Measurements from ENCODE around the gene IMPACT. TPM values are rescaled to one million over a fixed set of nuclear protein-coding genes. Genes with fewer than 3 reads are reported as not detected.

IMPACT gene
- total RNA-seq, 3 donors from 2014 or later (not counting 1 experiment from before 2014, with no cell fraction given) = 8.4 to 19.9 (median 12.2) TPM

GRCh38 chr18:24446953-24447538, 20.6 kb downstream of the IMPACT start:
- ATAC-seq = no peak
- Histone ChIP-seq H3K9me3 (ENCODE audit: control insufficient read depth, insufficient read depth, low read length) (no peaks in the 10 kb centered on the region), H3K27me3 (ENCODE audit: control insufficient read depth, insufficient read depth, low read length) (no peaks in the 10 kb centered on the region), H3K36me3 (ENCODE audit: control insufficient read depth, insufficient read depth, low read length) (peaks cover 35% of the 10 kb centered on the region), H3K4me3 (ENCODE audit: low read length) (no peak overlapping the region), H3K27ac (ENCODE audit: low read length) (no peak overlapping the region), H3K4me1 (ENCODE audit: control insufficient read depth, insufficient read depth, low read length) (no peaks in the 10 kb centered on the region)
- H3K4me1 Mint-ChIP-seq = no peaks in the 10 kb centered on the region
- WGBS (ENCODE audit: insufficient coverage) = no CpG with 5 or more reads among the region's 1 CpG
- no peaks in the 10 kb centered on the region for H3K9me3 Mint-ChIP-seq
- no peak overlapping the region for H3K4me3 Mint-ChIP-seq
- H3K27ac Mint-ChIP-seq = no peak overlapping the region
- DNase-seq = no peak
- H3K36me3 Mint-ChIP-seq = peaks cover 12% of the 10 kb centered on the region
- no peak for TF ChIP-seq CTCF (IDR thresholded peaks at IDR 0.05)
- intact Hi-C loops (cut with micrococcal nuclease) = no loop called here
- no peaks in the 10 kb centered on the region for H3K27me3 Mint-ChIP-seq (ENCODE audit: low read depth in 2 of 2)

- no peaks in the 10 kb centered on the region for H3K27me3 ChIP-seq (ENCODE audit: control insufficient read depth, insufficient read depth, low read length)
- ATAC-seq (no peak), DNase-seq (no peak)
- no peak overlapping the region for H3K27ac ChIP-seq (ENCODE audit: low read length)
- H3K4me1 ChIP-seq (ENCODE audit: control insufficient read depth, insufficient read depth, low read length) = no peaks in the 10 kb centered on the region
- Mint-ChIP-seq H3K9me3 (no peaks in the 10 kb centered on the region), H3K36me3 (peaks cover 12% of the 10 kb centered on the region), H3K4me3 (no peak overlapping the region), H3K27me3 (ENCODE audit: low read depth in 2 of 2) (no peaks in the 10 kb centered on the region), H3K4me1 (no peaks in the 10 kb centered on the region), H3K27ac (no peak overlapping the region)
- no peak for TF ChIP-seq CTCF (IDR thresholded peaks at IDR 0.05)
- WGBS (ENCODE audit: insufficient coverage) = no CpG with 5 or more reads among the region's 1 CpG
- peaks cover 31% of the 10 kb centered on the region for H3K36me3 ChIP-seq (ENCODE audit: control insufficient read depth, insufficient read depth, low read length)
- intact Hi-C loops (cut with micrococcal nuclease) = no loop called here
- no peaks in the 10 kb centered on the region for H3K9me3 ChIP-seq (ENCODE audit: control insufficient read depth, insufficient read depth, low read length)
- no peak overlapping the region for H3K4me3 ChIP-seq (ENCODE audit: low read length)
These were observed 21.5 kb downstream of the IMPACT start for GRCh38 chr18:24447961-24448360.

DNA sequence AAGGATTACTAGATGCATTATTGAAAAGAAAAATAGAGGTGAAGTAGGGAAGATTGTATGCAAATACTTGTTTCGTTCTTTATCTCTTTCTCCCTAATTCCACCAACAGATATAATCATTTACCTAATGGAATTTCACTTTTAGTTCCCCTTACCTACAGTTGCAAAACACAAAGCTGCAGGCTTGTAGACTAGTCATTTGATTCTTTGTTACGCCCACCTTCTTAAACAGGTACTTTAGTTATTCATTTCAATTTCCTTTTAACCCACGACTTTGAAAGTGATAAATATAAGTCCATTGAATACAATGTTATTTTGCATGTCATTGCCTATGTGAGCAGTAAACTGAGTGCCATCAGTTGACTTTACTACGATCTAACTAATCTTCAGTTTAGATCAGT, 30.1 kb downstream of the IMPACT start:
- DNase-seq = no peak
- Histone ChIP-seq H3K27ac (ENCODE audit: low read length) (no peak overlapping the region), H3K9me3 (ENCODE audit: control insufficient read depth, insufficient read depth, low read length) (no peaks in the 10 kb centered on the region), H3K4me3 (ENCODE audit: low read length) (no peak overlapping the region), H3K27me3 (ENCODE audit: control insufficient read depth, insufficient read depth, low read length) (no peaks in the 10 kb centered on the region), H3K36me3 (ENCODE audit: control insufficient read depth, insufficient read depth, low read length) (peaks cover 2% of the 10 kb centered on the region), H3K4me1 (ENCODE audit: control insufficient read depth, insufficient read depth, low read length) (no peaks in the 10 kb centered on the region)
- no peak for ATAC-seq
- H3K4me1 Mint-ChIP-seq = no peaks in the 10 kb centered on the region
- no peak for TF ChIP-seq CTCF (IDR thresholded peaks at IDR 0.05)
- H3K4me3 Mint-ChIP-seq = no peak overlapping the region
- intact Hi-C loops (cut with micrococcal nuclease) = no loop called here
- 100% methylated on average over 1 of the region's 4 CpGs for WGBS (ENCODE audit: insufficient coverage)
- H3K9me3 Mint-ChIP-seq = no peaks in the 10 kb centered on the region
- H3K36me3 Mint-ChIP-seq = no peaks in the 10 kb centered on the region
- H3K27ac Mint-ChIP-seq = no peak overlapping the region
- no peaks in the 10 kb centered on the region for H3K27me3 Mint-ChIP-seq (ENCODE audit: low read depth in 2 of 2)

DNA sequence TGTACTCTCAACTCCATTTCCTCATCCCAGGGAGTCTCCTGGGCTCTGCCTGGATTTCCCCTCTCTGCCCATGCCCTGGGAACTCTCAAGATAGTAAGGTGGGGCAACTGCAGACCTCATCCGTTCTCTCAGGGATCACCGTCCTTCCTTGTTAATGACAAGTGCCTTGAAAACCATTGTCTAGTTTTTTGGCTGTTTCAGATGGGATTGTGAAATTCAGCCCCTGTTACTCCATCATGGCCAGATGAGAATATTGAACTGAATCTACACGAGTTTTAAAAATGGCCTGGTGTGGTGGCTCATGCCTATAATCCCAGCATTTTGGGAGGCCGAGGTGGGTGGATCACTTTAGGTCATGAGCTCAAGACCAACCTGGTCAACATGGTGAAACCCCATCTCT, 33.3 kb downstream of the IMPACT start:
- H3K4me1 Mint-ChIP-seq = no peaks in the 10 kb centered on the region
- Histone ChIP-seq H3K9me3 (ENCODE audit: control insufficient read depth, insufficient read depth, low read length) (no peaks in the 10 kb centered on the region), H3K4me1 (ENCODE audit: control insufficient read depth, insufficient read depth, low read length) (no peaks in the 10 kb centered on the region), H3K27ac (ENCODE audit: low read length) (no peak overlapping the region), H3K27me3 (ENCODE audit: control insufficient read depth, insufficient read depth, low read length) (no peaks in the 10 kb centered on the region), H3K36me3 (ENCODE audit: control insufficient read depth, insufficient read depth, low read length) (no peaks in the 10 kb centered on the region), H3K4me3 (ENCODE audit: low read length) (no peak overlapping the region)
- no peak overlapping the region for H3K4me3 Mint-ChIP-seq
- no peak for ATAC-seq
- H3K27me3 Mint-ChIP-seq (ENCODE audit: low read depth in 2 of 2) = peaks cover 0 to 5% of the 10 kb centered on the region in 2 donors
- TF ChIP-seq CTCF (IDR thresholded peaks at IDR 0.05) = no peak
- 92% methylated on average over 4 of the region's 4 CpGs for WGBS (ENCODE audit: insufficient coverage)
- H3K27ac Mint-ChIP-seq = no peak overlapping the region
- H3K9me3 Mint-ChIP-seq = no peaks in the 10 kb centered on the region
- DNase-seq = no peak
- H3K36me3 Mint-ChIP-seq = no peaks in the 10 kb centered on the region
- intact Hi-C loops (cut with micrococcal nuclease) = no loop called here
